GM13977 (cell line): ENCODE results near the gene KIF21B.
A peak's percentile ranks its signal among the peaks of the same experiment; 100 is the strongest.

ENCODE experiments used
- DNase-seq: peaks from one replicate; pipeline ENCODE4 v3.0.0; 2012; ENCODE audit warnings: low spot score
- CTCF ChIP-seq: IDR thresholded peaks from 2 replicates; pipeline ENCODE4 v1.5.1; 2012; ENCODE audit warnings: mild to moderate bottlenecking, control low read depth; ENCODE audit not compliant: insufficient read depth; ENCODE audit errors: extremely low read depth, missing control alignments
- in situ Hi-C: fragments of 300-500 bp; cut with MboI; formaldehyde crosslinking; loops from one replicate; pipeline ENCODE4 v1.12.0; 2022; ENCODE audit warnings: low sequenced_read_pairs, low pct_unique_long_range_greater_than_20kb, mixed read lengths, inconsistent platforms; ENCODE audit not compliant: unreplicated experiment

Gene KIF21B

GRCh38 chr1:200982071-200982945 is 41.2 kb downstream of the KIF21B start:
- in situ Hi-C loops = no loop called here
- no peak for TF ChIP-seq CTCF
- no peak for DNase-seq

- DNase-seq = no peak
- in situ Hi-C loops = no loop called here
- no peak for TF ChIP-seq CTCF
Measured at GRCh38 chr1:200981278-200981677, 42.2 kb downstream of the KIF21B start.

DNA sequence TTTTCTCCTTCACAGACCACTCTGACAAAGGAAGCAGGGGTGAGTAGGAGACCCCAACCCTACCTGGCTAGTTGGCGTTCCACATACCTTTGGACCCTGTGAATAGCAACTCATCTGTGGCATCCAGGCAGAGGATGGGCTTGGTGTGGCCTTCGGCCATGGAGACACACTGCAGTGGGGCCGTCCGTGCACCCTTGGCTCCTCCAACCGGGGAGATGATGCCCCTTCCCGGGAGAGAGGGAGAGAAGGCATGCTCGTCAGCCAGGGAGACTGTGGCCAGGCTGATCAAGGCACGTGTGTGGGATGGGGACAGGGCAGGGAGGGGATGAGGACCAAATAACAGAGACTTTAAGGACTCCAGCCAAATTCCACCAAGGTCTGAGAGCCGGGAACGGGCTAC is 42.6 kb downstream of the KIF21B start:
- no peak for DNase-seq
- in situ Hi-C loops = no loop called here
- TF ChIP-seq CTCF = no peak

DNA sequence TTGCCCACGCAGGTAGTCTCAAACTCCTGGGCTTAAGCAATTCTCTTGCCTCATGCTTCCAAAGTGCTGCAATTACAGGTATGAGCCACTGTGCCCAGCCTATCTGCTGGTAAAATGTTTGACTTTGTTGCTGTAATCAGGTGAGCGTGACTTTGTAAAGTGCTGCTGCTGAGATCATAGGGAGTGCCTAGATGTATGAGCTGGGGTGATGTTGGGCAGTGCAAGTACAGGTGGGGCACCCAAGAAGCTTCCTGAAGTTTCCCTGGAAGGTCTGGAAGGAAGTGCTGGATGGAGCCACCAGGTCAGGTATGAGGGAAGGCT is 43.1 kb downstream of the KIF21B start:
- no peak for TF ChIP-seq CTCF
- in situ Hi-C loops = no loop called here
- no peak for DNase-seq

DNA sequence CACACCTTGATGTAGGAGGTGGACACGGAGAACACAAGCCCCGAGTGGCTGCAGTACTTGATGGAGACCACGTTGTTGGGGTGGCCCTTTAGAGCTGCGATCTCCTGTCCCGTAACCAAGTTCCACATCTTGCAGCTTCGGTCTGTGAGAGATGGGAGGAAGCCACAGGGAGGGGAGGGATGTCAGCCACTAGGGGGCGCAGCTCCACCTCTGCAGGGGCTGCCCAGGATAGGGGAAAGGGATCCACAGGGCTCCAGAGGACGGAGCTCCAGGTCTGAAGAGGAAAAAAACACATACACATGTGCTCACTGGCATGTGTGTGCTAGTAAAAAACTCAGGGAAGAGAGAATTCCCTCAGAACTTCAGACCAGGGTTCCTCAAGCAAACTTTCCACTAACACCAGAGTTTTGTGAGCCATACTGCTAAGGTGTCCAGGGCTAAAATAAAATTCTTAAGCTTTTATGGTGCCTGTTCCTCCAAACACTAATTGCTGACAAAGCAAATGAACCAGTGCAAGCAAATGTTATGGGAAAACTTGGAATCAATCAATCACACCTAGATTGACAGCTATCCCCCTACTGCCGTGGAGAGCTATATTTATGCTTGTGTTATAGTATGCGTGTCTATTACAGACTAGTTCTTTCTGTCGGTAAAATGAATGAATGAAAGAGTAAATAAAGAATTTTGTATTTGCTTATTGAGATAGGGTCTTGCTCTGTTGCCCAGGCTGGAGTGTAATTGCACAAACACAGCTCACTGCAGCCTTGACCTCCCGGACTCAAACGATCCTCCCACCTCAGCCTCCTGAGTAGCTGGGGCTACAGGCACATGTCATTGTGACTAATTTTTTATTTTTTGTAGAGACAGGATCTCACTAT is 43.7 kb downstream of the KIF21B start:
- in situ Hi-C loops = loop anchor here (5.0 kb wide), 1 partner anchor 62 kb away; no protein-coding TSS in a partner anchor

More for the DNA sequence above, 43.7 kb downstream of the KIF21B start:
- peak; percentile 77 for DNase-seq
- peak; percentile 75 for TF ChIP-seq CTCF
